ENCODE results near the gene IKBKE. TPM values are rescaled to one million over a fixed set of nuclear protein-coding genes. Genes with fewer than 3 reads are reported as not detected.

IKBKE gene
- total and polyA plus RNA-seq, 10 of the 15 experiments (the other 5 are each of a cell fraction or from before 2014, with no cell fraction given) = 12.8 to 35.1 (median 23.1) TPM

GRCh38 chr1:206442101-206442500, 28.2 kb upstream of the IKBKE start:
- no TSS peak for BruUV-seq (replicated peaks)
- no peaks in the 10 kb centered on the region for H3K79me2 ChIP-seq (ENCODE audit: control insufficient read depth, insufficient read depth, low read length)
- intact Hi-C loops (cut with micrococcal nuclease; ENCODE audit: unreplicated experiment) (no loop called here), in situ Hi-C loops (cut with MboI) (no loop called here)
- H3K4me2 ChIP-seq (ENCODE audit: control insufficient read depth, insufficient read depth) = no peak overlapping the region
- no peak overlapping the region for H3K27ac ChIP-seq (ENCODE audit: control insufficient read depth, insufficient read depth)
- no peak for FAIRE-seq
- no peaks in the 10 kb centered on the region for H3K27me3 ChIP-seq (replicated peaks in 1 of 2; ENCODE audit: control insufficient read depth in 2 of 2, insufficient read depth in 2 of 2, low read length in 1 of 2)
- POLR2A ChIA-PET = interaction anchor here (0.6 kb wide), 1 partner anchor 1169 kb away, joined by 4 read pairs; no protein-coding TSS in a partner anchor
- H3K36me3 ChIP-seq (ENCODE audit: control insufficient read depth in 2 of 2, insufficient read depth in 2 of 2, low read length in 1 of 2) = no peaks in the 10 kb centered on the region; a peak in 1 of 4 replicates
- no peaks in the 10 kb centered on the region for H4K20me1 ChIP-seq (ENCODE audit: control insufficient read depth, insufficient read depth)
- no peak for DNase-seq (ENCODE audit: low read depth, low spot score)
- TF ChIP-seq RELA (IDR thresholded peaks at IDR 0.05; ENCODE audit: borderline replicate concordance, partially characterized antibody) (no peak), MEF2B (IDR thresholded peaks at IDR 0.05; ENCODE audit: partially characterized antibody, poor library complexity, severe bottlenecking) (no peak)
- ATAC-seq = no peak
- no peak overlapping the region for H2AFZ ChIP-seq (ENCODE audit: control insufficient read depth, low read depth, low read length)
- CTCF ChIA-PET = no interaction called here
- SMC1A ChIA-PET (ENCODE audit: uncharacterized antibody, unreplicated experiment) = no interaction called here
- no peak overlapping the region for H3K4me3 ChIP-seq
- no peak overlapping the region for H3K9ac ChIP-seq (ENCODE audit: control insufficient read depth, insufficient read depth, low read length)
- H3K4me1 ChIP-seq (ENCODE audit: control insufficient read depth, insufficient read depth, low read length) = no peaks in the 10 kb centered on the region
- RAD21 ChIA-PET (ENCODE audit: unreplicated experiment) = no interaction called here
- no peaks in the 10 kb centered on the region for H3K9me3 ChIP-seq (replicated peaks; ENCODE audit: control insufficient read depth, insufficient read depth, low read length)
- WGBS (ENCODE audit: insufficient coverage, insufficient replicate concordance, low lambda C conversion rate, missing lambda C conversion rate) = 55% methylated on average over 4 of the region's 4 CpGs

GRCh38 chr1:206445116-206445515, 25.2 kb upstream of the IKBKE start:
- intact Hi-C loops (cut with micrococcal nuclease; ENCODE audit: unreplicated experiment) (no loop called here), in situ Hi-C loops (cut with MboI) (no loop called here)
- BruUV-seq (replicated peaks) = no TSS peak
- no peak for ATAC-seq
- ChIA-PET SMC1A (ENCODE audit: uncharacterized antibody, unreplicated experiment) (interaction anchor here (0.7 to 1.6 kb wide), 2 partner anchors 9 to 15 kb away, joined by 3 to 4 read pairs; no protein-coding TSS in a partner anchor), CTCF (interaction anchor here (1.1 to 1.5 kb wide), 2 partner anchors 17 to 20 kb away, joined by 3 to 4 read pairs; no protein-coding TSS in a partner anchor), POLR2A (no interaction called here), RAD21 (ENCODE audit: unreplicated experiment) (interaction anchor here (0.7 kb wide), 1 partner anchor 17 kb away, joined by 4 read pairs; no protein-coding TSS in a partner anchor)
- Histone ChIP-seq H3K4me3 (no peak overlapping the region), H3K27me3 (replicated peaks in 1 of 2; ENCODE audit: control insufficient read depth in 2 of 2, insufficient read depth in 2 of 2, low read length in 1 of 2) (no peaks in the 10 kb centered on the region), H2AFZ (ENCODE audit: control insufficient read depth, low read depth, low read length) (no peak overlapping the region), H3K9ac (ENCODE audit: control insufficient read depth, insufficient read depth, low read length) (no peak overlapping the region), H3K4me2 (ENCODE audit: control insufficient read depth, insufficient read depth) (no peak overlapping the region), H4K20me1 (ENCODE audit: control insufficient read depth, insufficient read depth) (no peaks in the 10 kb centered on the region), H3K79me2 (ENCODE audit: control insufficient read depth, insufficient read depth, low read length) (no peaks in the 10 kb centered on the region), H3K4me1 (ENCODE audit: control insufficient read depth, insufficient read depth, low read length) (no peaks in the 10 kb centered on the region), H3K9me3 (replicated peaks; ENCODE audit: control insufficient read depth, insufficient read depth, low read length) (no peaks in the 10 kb centered on the region), H3K27ac (ENCODE audit: control insufficient read depth, insufficient read depth) (no peak overlapping the region), H3K36me3 (ENCODE audit: control insufficient read depth in 2 of 2, insufficient read depth in 2 of 2, low read length in 1 of 2) (no peaks in the 10 kb centered on the region)
- FAIRE-seq = no peak
- DNase-seq (ENCODE audit: low read depth, low spot score) = no peak
- WGBS (ENCODE audit: insufficient coverage, insufficient replicate concordance, low lambda C conversion rate, missing lambda C conversion rate) = 70% methylated on average over 4 of the region's 4 CpGs
- TF ChIP-seq BHLHE40 (IDR thresholded peaks at IDR 0.05; ENCODE audit: borderline replicate concordance in 1 of 2, low read depth in 2 of 2, low read length in 1 of 2) (no peak), NFIC (IDR thresholded peaks at IDR 0.05; ENCODE audit: low read depth, low read length) (no peak), SREBF2 (IDR thresholded peaks at IDR 0.05; ENCODE audit: low read length) (no peak), EGR1 (IDR thresholded peaks at IDR 0.05; ENCODE audit: borderline replicate concordance in 1 of 2, low read depth in 2 of 2, low read length in 2 of 2) (no peak), GATAD2B (conservative IDR thresholded peaks at IDR 0.05; ENCODE audit: low read depth) (no peak), CBFB (IDR thresholded peaks at IDR 0.05; ENCODE audit: low read depth) (no peak), ZBED1 (IDR thresholded peaks at IDR 0.05; ENCODE audit: borderline replicate concordance) (no peak), CREB1 (IDR thresholded peaks at IDR 0.05; ENCODE audit: low read depth) (no peak), RELA (IDR thresholded peaks at IDR 0.05; ENCODE audit: borderline replicate concordance, partially characterized antibody) (no peak), ZZZ3 (IDR thresholded peaks at IDR 0.05; ENCODE audit: control insufficient read depth, insufficient read length, low read depth) (no peak)

All from GM12878 (cell line).